HG02623 (cell line): ENCODE results near the gene KCNK7.
A peak's percentile ranks its signal among the peaks of the same experiment; 100 is the strongest.

Experiments
- ATAC-seq: cut with Tn5 transposase; IDR thresholded peaks from one replicate; pipeline ENCODE4 v1.9.1; 2021; ENCODE audit warnings: moderate library complexity; ENCODE audit not compliant: unreplicated experiment

KCNK7 gene

DNA sequence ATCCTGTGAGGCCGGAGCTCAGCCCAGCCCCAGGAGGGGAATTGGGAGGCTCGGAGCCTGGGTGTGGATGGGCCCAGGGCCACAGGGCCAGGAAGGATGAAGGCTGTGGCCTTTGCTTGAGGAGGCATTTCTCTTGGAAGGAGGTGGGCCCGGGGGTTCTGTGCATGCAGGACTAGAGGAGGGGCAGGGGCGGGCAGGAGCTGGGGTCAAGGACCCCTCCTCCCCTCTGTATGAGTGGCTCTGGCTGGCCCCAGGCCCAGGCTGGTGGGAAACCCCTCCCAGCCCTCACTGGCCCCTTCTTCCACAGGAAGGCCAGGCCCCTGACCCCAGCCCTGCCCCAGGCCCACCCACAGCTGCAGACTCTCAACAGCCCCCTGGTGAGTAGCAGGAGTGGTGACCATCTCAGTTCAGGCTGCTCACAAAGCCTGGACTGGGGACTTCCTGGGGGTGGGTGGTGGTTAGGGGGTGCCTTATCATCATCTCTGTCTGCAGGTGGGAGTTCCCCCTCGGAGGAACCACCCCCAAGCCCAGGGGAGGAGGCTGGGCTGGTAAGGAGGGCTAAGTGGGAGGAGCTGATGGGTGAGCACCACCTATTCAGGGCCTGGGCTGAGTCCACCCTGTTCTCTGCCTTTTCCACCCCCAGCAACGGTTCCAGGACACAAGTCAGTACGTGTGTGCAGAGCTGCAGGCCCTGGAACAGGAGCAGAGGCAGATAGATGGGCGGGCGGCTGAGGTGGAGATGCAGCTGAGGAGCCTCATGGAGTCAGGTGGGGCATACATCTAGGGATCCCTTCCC is 6.0 kb downstream of the KCNK7 start:
- no peak for ATAC-seq

DNA sequence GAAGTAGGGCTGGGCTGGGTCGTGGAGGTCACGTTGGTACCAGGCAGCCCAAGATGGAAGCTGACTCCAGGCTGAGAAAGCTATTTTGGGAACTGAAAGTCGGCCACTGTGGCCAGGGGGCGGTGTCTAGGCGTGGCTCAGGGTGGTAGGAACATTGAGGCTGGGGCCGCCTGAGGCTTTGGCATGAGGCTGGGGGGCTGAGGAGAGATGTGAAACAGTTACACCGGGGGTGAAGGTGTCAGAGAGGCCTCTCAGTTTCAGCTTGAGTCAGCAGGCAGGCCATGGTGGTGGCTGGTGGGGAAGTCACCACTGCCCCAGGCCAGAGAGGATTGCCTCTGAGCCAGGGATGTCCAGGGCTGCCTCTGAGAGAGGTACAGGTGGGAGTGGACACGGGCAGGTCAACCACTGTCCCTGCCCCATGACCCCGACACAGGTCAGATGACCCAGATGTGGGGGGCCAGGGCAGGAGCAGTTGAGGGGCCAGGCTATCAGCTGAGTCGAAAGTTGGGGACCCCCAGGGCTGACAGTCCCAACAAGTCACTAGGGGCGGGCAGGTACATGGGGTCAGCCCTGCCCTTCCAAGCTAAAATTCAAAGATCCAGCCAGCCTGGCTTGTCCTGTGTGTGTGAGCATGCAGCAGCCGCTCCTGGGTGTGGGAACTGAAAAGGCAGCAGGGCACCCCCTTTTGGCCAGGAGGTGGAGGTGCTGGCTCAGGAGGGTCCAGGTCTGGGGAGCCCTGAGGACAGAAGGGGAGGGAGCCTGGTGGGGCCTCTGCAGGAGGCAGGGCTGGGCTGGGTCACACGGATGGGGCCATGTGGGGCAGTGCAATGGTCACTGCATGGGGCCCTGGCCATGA is 7.2 kb downstream of the KCNK7 start:
- peak; percentile 70 for ATAC-seq

- no peak for ATAC-seq
Measured at GRCh38 chr11:65586676-65587075, 8.9 kb downstream of the KCNK7 start.

DNA sequence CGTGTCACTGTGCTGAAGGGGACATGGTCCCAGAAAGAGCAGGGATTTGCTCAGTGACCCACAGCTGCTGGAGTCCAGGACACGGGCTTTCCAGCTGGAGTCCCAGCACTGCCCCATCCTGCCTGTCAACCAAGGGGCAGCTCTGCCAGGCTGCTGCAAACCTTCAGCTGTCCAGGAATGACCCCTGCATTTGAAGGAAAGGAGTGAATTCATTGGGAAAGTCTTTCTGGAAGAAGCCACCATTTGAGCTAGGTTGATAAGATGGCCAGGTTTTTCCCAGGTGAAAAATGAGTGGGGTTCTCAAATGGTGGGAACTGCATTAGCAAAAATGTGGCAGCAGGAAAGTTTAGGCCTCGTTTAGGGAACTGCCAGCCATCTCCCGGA is 9.4 kb downstream of the KCNK7 start:
- no peak for ATAC-seq

DNA sequence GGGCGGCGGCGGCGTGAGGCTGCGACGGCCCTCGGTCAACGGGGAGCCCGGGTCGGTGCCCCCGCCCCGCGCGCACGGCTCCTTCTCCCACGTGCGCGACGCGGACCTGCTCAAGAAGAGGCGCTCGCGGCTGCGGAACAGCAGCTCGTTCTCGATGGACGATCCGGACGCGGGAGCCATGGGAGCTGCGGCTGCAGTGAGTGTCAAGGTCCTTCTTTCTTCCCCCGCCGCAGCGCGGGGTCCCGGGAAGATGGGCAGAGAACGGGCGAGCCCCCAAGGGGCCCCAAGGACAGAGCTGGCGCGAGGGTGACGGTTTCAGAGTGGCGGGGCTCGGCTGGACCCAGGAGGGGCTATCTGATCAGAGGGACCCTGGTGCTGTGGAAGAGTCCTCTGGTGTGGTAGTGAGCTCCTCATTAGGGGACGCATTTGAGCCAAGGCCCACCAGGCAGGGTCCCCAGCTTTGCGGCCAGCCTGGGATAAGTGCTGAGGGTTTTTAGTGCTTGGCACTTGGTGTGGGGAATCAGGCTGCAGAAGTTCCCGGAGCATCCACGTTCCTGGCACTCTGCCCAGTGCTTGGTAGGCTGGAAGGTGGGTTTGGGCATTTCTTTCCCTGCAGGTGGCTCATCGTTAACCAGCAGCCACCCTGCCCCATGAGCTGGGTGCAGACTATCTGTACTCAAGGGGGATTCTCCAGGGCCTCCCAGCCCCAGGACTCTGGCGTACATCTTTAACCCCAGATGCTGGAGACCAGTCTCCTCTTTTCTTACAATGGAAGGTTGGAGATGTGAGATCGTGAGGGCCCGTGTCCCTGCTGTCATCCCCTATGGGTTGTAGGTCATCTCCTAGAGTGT is 10.0 kb downstream of the KCNK7 start:
- no peak for ATAC-seq

DNA sequence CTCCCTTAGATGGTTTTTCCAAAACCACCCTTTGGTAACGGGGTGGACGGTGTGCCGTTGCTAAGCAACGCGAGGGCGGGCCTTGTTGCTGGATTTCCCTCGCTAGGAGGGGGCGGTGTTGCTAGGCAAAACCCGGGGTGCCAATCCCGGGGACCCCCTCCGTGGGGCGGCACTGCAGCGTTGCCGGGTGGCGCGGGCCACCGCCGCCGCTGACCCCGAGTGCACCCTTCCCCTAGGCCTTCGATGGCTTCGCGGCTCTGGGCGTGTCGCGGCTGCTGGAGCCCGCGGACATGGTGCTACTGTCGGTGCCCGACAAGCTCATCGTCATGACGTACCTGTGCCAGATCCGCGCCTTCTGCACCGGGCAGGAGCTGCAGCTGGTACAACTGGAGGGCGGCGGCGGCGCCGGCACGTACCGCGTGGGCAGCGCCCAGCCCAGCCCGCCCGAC is 10.9 kb downstream of the KCNK7 start:
- ATAC-seq: no peak

DNA sequence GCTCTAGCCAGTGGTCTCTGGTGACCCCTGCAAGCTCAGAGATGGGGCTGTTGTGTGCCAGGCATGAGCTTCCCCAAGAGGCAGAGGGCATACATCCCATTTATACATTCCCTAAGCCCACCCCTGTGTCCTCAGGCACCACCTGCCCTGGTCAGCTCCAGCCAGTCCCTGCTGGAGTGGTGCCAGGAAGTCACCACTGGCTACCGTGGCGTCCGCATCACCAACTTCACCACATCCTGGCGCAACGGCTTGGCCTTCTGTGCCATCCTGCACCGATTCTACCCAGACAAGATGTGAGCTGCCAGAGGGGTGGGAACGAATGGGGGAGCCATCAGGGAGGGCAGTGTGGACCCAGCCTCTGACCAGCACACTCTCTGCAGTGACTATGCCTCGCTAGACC is 11.5 kb downstream of the KCNK7 start:
- no peak for ATAC-seq

DNA sequence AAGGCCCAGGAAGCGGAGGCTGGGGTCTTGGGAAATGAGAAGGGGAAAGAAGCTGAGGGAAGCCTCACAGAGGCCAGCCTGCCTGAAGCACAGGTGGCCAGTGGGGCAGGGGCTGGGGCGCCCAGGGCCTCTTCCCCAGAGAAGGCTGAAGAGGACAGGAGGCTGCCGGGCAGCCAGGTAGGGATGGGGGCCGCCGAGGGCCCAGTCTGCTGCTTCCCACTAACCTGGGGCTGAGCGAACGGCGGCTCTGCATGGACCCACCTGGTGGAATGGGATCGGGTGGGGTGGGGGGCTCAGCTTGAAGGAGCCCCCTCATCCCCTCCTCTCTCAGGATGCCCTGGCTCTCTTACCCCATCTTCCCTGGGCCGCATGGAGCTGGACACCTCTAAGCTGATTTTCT is 12.0 kb downstream of the KCNK7 start:
- no peak for ATAC-seq

GRCh38 chr11:65581928-65582327 is 13.7 kb downstream of the KCNK7 start:
- ATAC-seq: no peak

- no peak for ATAC-seq
Measured at GRCh38 chr11:65580756-65581155, 14.8 kb downstream of the KCNK7 start.

DNA sequence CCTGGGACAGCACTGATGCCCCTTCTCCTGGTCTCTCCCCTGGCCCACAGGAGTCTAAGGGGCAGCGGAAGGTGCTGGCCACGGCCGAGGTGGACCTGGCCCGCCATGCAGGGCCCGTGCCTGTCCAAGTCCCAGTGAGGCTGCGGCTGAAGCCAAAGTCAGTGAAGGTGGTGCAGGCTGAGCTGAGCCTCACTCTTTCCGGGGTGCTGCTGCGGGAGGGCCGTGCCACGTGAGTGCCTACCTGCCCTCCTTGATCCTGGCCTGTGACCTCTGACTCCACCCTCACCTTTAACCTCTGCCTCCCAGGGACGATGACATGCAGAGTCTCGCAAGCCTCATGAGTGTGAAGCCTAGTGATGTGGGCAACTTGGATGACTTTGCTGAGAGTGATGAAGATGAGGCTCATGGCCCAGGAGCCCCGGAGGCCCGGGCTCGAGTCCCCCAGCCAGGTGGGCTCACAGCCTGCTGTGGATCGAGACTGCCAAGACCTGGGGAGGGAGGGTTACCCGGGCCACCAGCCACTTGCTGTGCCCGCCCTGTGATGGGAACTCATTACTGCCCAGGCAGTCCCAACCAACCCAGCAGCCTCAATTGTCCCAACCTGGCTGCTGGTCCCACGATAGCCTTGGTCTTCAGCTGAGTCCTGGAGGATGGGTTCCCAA is 15.4 kb downstream of the KCNK7 start:
- ATAC-seq: no peak

- no peak for ATAC-seq
Measured at GRCh38 chr11:65579291-65579690, 16.3 kb downstream of the KCNK7 start.

GRCh38 chr11:65578667-65579066 is 16.9 kb downstream of the KCNK7 start:
- no peak for ATAC-seq

GRCh38 chr11:65578134-65578533 is 17.5 kb downstream of the KCNK7 start:
- ATAC-seq: no peak

DNA sequence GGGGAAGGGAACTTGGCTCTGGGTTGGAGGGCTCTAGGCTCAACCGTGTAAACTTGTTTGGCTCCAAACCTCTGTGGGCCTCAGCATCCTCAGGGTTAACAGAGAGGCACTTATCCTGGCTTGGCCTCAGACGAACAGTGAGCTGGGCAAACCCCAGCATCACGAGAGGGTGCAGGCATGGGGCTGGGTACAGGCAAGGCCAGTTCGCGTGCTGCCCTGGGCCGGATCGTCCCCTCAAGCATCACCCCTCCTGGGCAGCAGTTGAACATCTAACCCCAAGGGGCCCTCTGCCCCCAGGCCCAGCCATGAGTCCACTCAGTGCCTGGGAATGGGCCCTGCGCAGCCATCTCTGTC is 17.9 kb downstream of the KCNK7 start:
- ATAC-seq: no peak

- no peak for ATAC-seq
Measured at GRCh38 chr11:65576867-65577755, 18.5 kb downstream of the KCNK7 start.

- no peak for ATAC-seq
Measured at GRCh38 chr11:65576232-65576866, 19.3 kb downstream of the KCNK7 start.

DNA sequence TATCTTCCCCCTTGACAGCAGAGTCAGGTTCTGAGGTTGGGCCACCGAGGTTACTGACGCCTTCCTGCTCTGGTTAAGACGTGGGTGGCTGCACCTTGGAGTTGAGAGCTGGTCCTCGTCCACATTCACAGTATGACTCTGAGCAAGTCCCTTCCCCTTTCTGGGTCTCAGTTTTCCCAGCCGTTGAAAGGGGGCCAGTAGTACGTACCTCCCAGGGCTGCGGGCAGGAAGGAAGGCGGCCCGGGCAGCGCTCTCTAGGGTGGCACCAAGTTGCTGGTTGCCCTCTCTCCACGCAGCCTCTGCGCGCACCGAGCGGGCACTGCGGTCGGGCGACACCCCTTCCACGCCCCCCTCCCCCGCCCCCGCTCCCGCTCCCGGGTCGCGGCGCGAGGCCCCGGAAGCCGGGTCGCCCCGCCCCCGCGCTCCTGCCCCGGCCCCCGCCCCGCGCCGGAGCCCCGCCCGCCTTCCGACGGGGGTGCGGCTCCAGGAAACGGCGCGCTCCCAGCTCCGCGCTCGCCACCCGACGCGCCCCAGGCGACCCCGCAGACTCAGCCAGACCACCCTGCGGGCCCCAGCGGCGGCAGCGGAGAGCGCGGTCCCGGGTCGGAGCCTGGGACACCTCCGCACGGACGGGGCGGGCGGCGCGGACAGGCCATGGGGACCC is 19.9 kb downstream of the KCNK7 start, which contains the start of gene EHBP1L1:
Gene EHBP1L1, plus strand, starts transcription at position 486 of the 664 bp plus-strand sequence. CDS start 250 bp downstream, outside the sequence.
- no peak for ATAC-seq
